Kasumi-1 (cell line): ENCODE measurements around the gene SUN2.

Experiments used
- DNase-seq, 2 experiments: peaks; one replicate each; lab custom pipeline; 2025; lab: John Stamatoyannopoulos, UW

The SUN2 gene

GRCh38 chr22:38696606-38697424 lies 59.0 kb downstream of the SUN2 start:
- DNase-seq = peak; percentile 29 to 41

- no peak for DNase-seq
Observed at GRCh38 chr22:38694940-38695339, 60.9 kb downstream of the SUN2 start.

GRCh38 chr22:38694049-38694448 lies 61.7 kb downstream of the SUN2 start:
- DNase-seq = no peak

- no peak for DNase-seq
Observed at GRCh38 chr22:38689651-38690050, 66.1 kb downstream of the SUN2 start.

GRCh38 chr22:38685761-38686160 lies 70.0 kb downstream of the SUN2 start:
- no peak for DNase-seq

- no peak for DNase-seq
Observed at GRCh38 chr22:38684895-38685294, 70.9 kb downstream of the SUN2 start.
